ENCODE measurements around the gene NAA10. TPM values are rescaled to one million over a fixed set of nuclear protein-coding genes. Genes with fewer than 3 reads are reported as not detected.
A peak's percentile ranks its signal among the peaks of the same experiment; 100 is the strongest.

Gene NAA10
- total and polyA plus RNA-seq, 5 donors = 61.1 to 108 (median 66.4) TPM

GRCh38 chrX:153934148-153934761, 582 bp downstream of the NAA10 start:
- WGBS = 5% methylated on average over 33 of the region's 33 CpGs
- intact Hi-C loops (cut with DNase I) = no loop called here
- no peak for ATAC-seq

GRCh38 chrX:153933748-153934147, 1.1 kb downstream of the NAA10 start:
- Histone ChIP-seq H3K27me3 (ENCODE audit: control insufficient read depth, insufficient read depth) (no peaks in the 10 kb centered on the region), H3K27ac (ENCODE audit: low read length) (no peak overlapping the region), H3K9me3 (ENCODE audit: control insufficient read depth, low read length) (no peaks in the 10 kb centered on the region), H3K4me3 (ENCODE audit: low read length) (peak overlapping the region; percentile 84), H3K4me1 (ENCODE audit: control insufficient read depth, insufficient read depth, low read length) (no peaks in the 10 kb centered on the region)
- no peak for DNase-seq
- intact Hi-C loops (cut with DNase I) = no loop called here
- WGBS = 24% methylated on average over 7 of the region's 7 CpGs
- no peak for ATAC-seq

More at GRCh38 chrX:153934148-153934761, 582 bp downstream of the NAA10 start:
- Histone ChIP-seq H3K4me3 (ENCODE audit: low read length) (peak overlapping the region; percentile 84), H3K27ac (ENCODE audit: low read length) (no peak overlapping the region), H3K9me3 (ENCODE audit: control insufficient read depth, low read length) (no peaks in the 10 kb centered on the region), H3K27me3 (ENCODE audit: control insufficient read depth, insufficient read depth) (no peaks in the 10 kb centered on the region), H3K4me1 (ENCODE audit: control insufficient read depth, insufficient read depth, low read length) (no peaks in the 10 kb centered on the region)
- no peak for DNase-seq

GRCh38 chrX:153932220-153932915, 2.5 kb downstream of the NAA10 start:
- no peaks in the 10 kb centered on the region for H3K27me3 ChIP-seq (ENCODE audit: control insufficient read depth, insufficient read depth)
- no peak for DNase-seq
- H3K9me3 ChIP-seq (ENCODE audit: control insufficient read depth, low read length) = no peaks in the 10 kb centered on the region
- H3K27ac ChIP-seq (ENCODE audit: low read length) = no peak overlapping the region
- no peaks in the 10 kb centered on the region for H3K4me1 ChIP-seq (ENCODE audit: control insufficient read depth, insufficient read depth, low read length)
- H3K4me3 ChIP-seq (ENCODE audit: low read length) = no peak overlapping the region
- intact Hi-C loops (cut with DNase I) = no loop called here
- 90% methylated on average over 13 of the region's 13 CpGs for WGBS
- no peak for ATAC-seq

- Histone ChIP-seq H3K4me3 (ENCODE audit: low read length) (no peak overlapping the region), H3K9me3 (ENCODE audit: control insufficient read depth, low read length) (no peaks in the 10 kb centered on the region), H3K4me1 (ENCODE audit: control insufficient read depth, insufficient read depth, low read length) (peaks cover 3% of the 10 kb centered on the region), H3K27ac (ENCODE audit: low read length) (no peak overlapping the region), H3K27me3 (ENCODE audit: control insufficient read depth, insufficient read depth) (no peaks in the 10 kb centered on the region)
- no peak for DNase-seq
- 92% methylated on average over 13 of the region's 13 CpGs for WGBS
- intact Hi-C loops (cut with DNase I) = no loop called here
- no peak for ATAC-seq
Observed at GRCh38 chrX:153931748-153932147, 3.1 kb downstream of the NAA10 start.

- ATAC-seq = no peak
- WGBS = 92% methylated on average over 8 of the region's 8 CpGs
Observed at GRCh38 chrX:153931151-153931550, 3.7 kb downstream of the NAA10 start.

GRCh38 chrX:153930011-153930910, 4.6 kb downstream of the NAA10 start:
- no peaks in the 10 kb centered on the region for H3K9me3 ChIP-seq (ENCODE audit: control insufficient read depth, low read length)
- peaks cover 3% of the 10 kb centered on the region for H3K4me1 ChIP-seq (ENCODE audit: control insufficient read depth, insufficient read depth, low read length)
- no peak overlapping the region for H3K4me3 ChIP-seq (ENCODE audit: low read length)
- intact Hi-C loops (cut with DNase I) = no loop called here
- H3K27me3 ChIP-seq (ENCODE audit: control insufficient read depth, insufficient read depth) = no peaks in the 10 kb centered on the region
- WGBS = 88% methylated on average over 31 of the region's 31 CpGs
- DNase-seq = peak in 1 of 3 donors; percentile 55
- no peak overlapping the region for H3K27ac ChIP-seq (ENCODE audit: low read length)
- ATAC-seq = no peak

More at GRCh38 chrX:153931151-153931550, 3.7 kb downstream of the NAA10 start:
- H3K9me3 ChIP-seq (ENCODE audit: control insufficient read depth, low read length) = no peaks in the 10 kb centered on the region
- no peak overlapping the region for H3K27ac ChIP-seq (ENCODE audit: low read length)
- peaks cover 3% of the 10 kb centered on the region for H3K4me1 ChIP-seq (ENCODE audit: control insufficient read depth, insufficient read depth, low read length)
- no peaks in the 10 kb centered on the region for H3K27me3 ChIP-seq (ENCODE audit: control insufficient read depth, insufficient read depth)
- no peak overlapping the region for H3K4me3 ChIP-seq (ENCODE audit: low read length)
- DNase-seq = peak in 1 of 3 donors; percentile 46
- intact Hi-C loops (cut with DNase I) = no loop called here

GRCh38 chrX:153929576-153929975, 5.3 kb downstream of the NAA10 start:
- ATAC-seq (no peak), DNase-seq (peak in 1 of 3 donors; percentile 48)
- no peaks in the 10 kb centered on the region for H3K27me3 ChIP-seq (ENCODE audit: control insufficient read depth, insufficient read depth)
- no peak overlapping the region for H3K4me3 ChIP-seq (ENCODE audit: low read length)
- intact Hi-C loops (cut with DNase I) = loop anchor here in 1 of 4 donors (10.0 kb wide), 1 partner anchor 135 kb away; the partner anchor contains the start of genes IDH3G and SSR4
- peaks cover 3% of the 10 kb centered on the region for H3K4me1 ChIP-seq (ENCODE audit: control insufficient read depth, insufficient read depth, low read length)
- H3K27ac ChIP-seq (ENCODE audit: low read length) = no peak overlapping the region
- no peaks in the 10 kb centered on the region for H3K9me3 ChIP-seq (ENCODE audit: control insufficient read depth, low read length)
- whole genome bisulfite sequencing = 70% methylated on average over 10 of the region's 10 CpGs

- Histone ChIP-seq H3K4me3 (ENCODE audit: low read length) (no peak overlapping the region), H3K27ac (ENCODE audit: low read length) (no peak overlapping the region), H3K4me1 (ENCODE audit: control insufficient read depth, insufficient read depth, low read length) (peaks cover 3% of the 10 kb centered on the region), H3K9me3 (ENCODE audit: control insufficient read depth, low read length) (no peaks in the 10 kb centered on the region), H3K27me3 (ENCODE audit: control insufficient read depth, insufficient read depth) (no peaks in the 10 kb centered on the region)
- 49% methylated on average over 9 of the region's 9 CpGs for WGBS
- intact Hi-C loops (cut with DNase I) = loop anchor here in 1 of 4 donors (10.0 kb wide), 1 partner anchor 134 kb away; the partner anchor contains the start of genes IDH3G and SSR4
- DNase-seq = no peak
- ATAC-seq = no peak
Observed at GRCh38 chrX:153928846-153929245, 6.0 kb downstream of the NAA10 start.

GRCh38 chrX:153927922-153928760, 6.7 kb downstream of the NAA10 start:
- no peaks in the 10 kb centered on the region for H3K27me3 ChIP-seq (ENCODE audit: control insufficient read depth, insufficient read depth)
- ATAC-seq (peak; percentile 91 to 94), DNase-seq (peak; percentile 97 to 98 (median 98))
- peak overlapping the region; percentile 50 for H3K4me3 ChIP-seq (ENCODE audit: low read length)
- H3K27ac ChIP-seq (ENCODE audit: low read length) = peak overlapping the region; percentile 99
- WGBS = under 1% methylated on average over 63 of the region's 76 CpGs
- intact Hi-C loops (cut with DNase I) = loop anchor here in 1 of 4 donors (10.0 kb wide), 1 partner anchor 133 kb away; the partner anchor contains the start of genes IDH3G and SSR4
- H3K9me3 ChIP-seq (ENCODE audit: control insufficient read depth, low read length) = no peaks in the 10 kb centered on the region
- peaks cover 6% of the 10 kb centered on the region for H3K4me1 ChIP-seq (ENCODE audit: control insufficient read depth, insufficient read depth, low read length)

- Histone ChIP-seq H3K27ac (ENCODE audit: low read length) (peak overlapping the region; percentile 99), H3K4me3 (ENCODE audit: low read length) (peak overlapping the region; percentile 50), H3K4me1 (ENCODE audit: control insufficient read depth, insufficient read depth, low read length) (peaks cover 7% of the 10 kb centered on the region), H3K9me3 (ENCODE audit: control insufficient read depth, low read length) (no peaks in the 10 kb centered on the region), H3K27me3 (ENCODE audit: control insufficient read depth, insufficient read depth) (no peaks in the 10 kb centered on the region)
- WGBS = 0% methylated on average over 8 of the region's 8 CpGs
- peak in 1 of 2 donors; percentile 1 for ATAC-seq
- intact Hi-C loops (cut with DNase I) = loop anchor here in 1 of 4 donors (10.0 kb wide), 1 partner anchor 133 kb away; the partner anchor contains the start of genes IDH3G and SSR4
- no peak for DNase-seq
Observed at GRCh38 chrX:153927672-153927921, 7.2 kb downstream of the NAA10 start.
